GM12875 (cell line): ENCODE results near the gene TRUB2.

Source experiments
- H3K4me3 ChIP-seq: one replicate; pipeline ENCODE4 v1.5.1; 2011; ENCODE audit warnings: low read depth, low read length, control low read depth
- TF ChIP-seq, protein P1 (sequence below): IDR thresholded peaks from 2 replicates; pipeline ENCODE4 v1.5.1; 2011; ENCODE audit warnings: low read depth, mild to moderate bottlenecking, control low read depth, inconsistent platforms, low read length, moderate library complexity, borderline replicate concordance; ENCODE audit not compliant: insufficient read depth

The TRUB2 gene

DNA sequence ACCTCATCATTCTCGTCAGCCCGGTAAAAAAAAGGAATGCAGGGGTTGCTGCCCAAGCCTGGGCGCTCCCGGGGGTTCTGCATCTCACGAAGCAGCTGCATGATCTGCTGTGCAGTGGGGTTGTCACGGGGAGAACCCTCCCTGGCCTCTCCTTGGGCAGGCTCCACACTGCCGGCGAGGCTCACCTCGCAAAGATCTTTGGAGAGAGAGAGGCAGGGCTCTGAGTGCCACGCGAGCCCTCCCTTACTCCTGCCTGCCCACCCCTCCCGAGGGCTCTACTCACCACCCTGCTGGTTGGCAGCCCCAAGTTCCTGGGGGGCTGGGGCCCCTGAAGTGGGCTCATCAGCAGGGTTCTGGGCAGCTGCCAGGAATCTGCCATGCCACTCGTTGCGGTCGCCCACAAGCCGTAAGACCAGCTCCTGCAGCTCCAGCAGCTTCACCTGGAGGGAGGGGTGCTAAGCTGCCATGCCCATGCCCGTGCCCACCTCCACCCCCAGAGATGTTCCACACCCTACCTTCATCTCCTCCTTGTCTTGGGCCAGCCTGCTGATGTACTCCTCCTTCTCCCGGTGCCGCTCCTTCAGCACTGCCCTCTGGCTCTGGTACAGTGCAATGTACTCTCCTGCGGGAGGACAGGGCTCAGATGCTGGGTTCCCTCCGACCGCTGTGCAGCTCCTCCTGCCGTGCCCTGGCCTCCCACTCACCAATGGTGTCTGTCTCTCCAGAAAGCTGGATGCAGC lies 65.0 kb downstream of the TRUB2 start:
- TF ChIP-seq, protein P1, sequence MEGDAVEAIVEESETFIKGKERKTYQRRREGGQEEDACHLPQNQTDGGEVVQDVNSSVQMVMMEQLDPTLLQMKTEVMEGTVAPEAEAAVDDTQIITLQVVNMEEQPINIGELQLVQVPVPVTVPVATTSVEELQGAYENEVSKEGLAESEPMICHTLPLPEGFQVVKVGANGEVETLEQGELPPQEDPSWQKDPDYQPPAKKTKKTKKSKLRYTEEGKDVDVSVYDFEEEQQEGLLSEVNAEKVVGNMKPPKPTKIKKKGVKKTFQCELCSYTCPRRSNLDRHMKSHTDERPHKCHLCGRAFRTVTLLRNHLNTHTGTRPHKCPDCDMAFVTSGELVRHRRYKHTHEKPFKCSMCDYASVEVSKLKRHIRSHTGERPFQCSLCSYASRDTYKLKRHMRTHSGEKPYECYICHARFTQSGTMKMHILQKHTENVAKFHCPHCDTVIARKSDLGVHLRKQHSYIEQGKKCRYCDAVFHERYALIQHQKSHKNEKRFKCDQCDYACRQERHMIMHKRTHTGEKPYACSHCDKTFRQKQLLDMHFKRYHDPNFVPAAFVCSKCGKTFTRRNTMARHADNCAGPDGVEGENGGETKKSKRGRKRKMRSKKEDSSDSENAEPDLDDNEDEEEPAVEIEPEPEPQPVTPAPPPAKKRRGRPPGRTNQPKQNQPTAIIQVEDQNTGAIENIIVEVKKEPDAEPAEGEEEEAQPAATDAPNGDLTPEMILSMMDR, result no peak
- no peak overlapping the region for H3K4me3 ChIP-seq
